HepG2 (cell line): ENCODE results near the gene AGAP1. TPM values are rescaled to one million over a fixed set of nuclear protein-coding genes. Genes with fewer than 3 reads are reported as not detected.

Source experiments
- ATAC-seq: fragments of 200-7000 bp; cut with Tn5 transposase; 3 replicates; pipeline ENCODE4 v1.9.1; 2020; ENCODE audit warnings: mild to moderate bottlenecking, moderate library complexity
- BruUV-seq: library from RNA; stranded (reverse); fragments of 400-500 nt; replicated peaks from 2 replicates; lab custom pipeline; 2021; lab: Mats Ljungman, UMichigan
- CTCF ChIA-PET: fragments of 300-600 bp; formaldehyde crosslinking; extraction: SDS; loops from one replicate; lab custom pipeline; 2021; ENCODE audit warnings: low total read pairs, inconsistent platforms, low intra/inter-chr PET ratio; lab: Yijun Ruan, JAX
- POLR2A ChIA-PET: fragments of 350-600 bp; sonication (Branson Sonifier 250); formaldehyde crosslinking; loops from one replicate; lab custom pipeline; 2020; ENCODE audit warnings: antibody characterized with exemption, inconsistent platforms; lab: Yijun Ruan, JAX
- DNase-seq: peaks from one replicate; pipeline ENCODE4 v3.0.0-alpha.2; 2015; ENCODE audit warnings: low spot score
- FAIRE-seq: peaks from 3 replicates; lab custom pipeline; 2011; peaks lifted over from hg19 to GRCh38; lab: Jason Lieb, UNC
- H2AFZ ChIP-seq: one replicate; pipeline ENCODE4 v1.6.1; 2011; ENCODE audit warnings: low read length, inconsistent platforms
- H3K27ac ChIP-seq: fragments of 300-600 bp; 3 replicates; pipeline ENCODE4 v1.8.0; 2011; ENCODE audit warnings: mixed run types, mild to moderate bottlenecking, mixed read lengths, low read length, inconsistent platforms; ENCODE audit not compliant: insufficient read depth; ENCODE audit errors: extremely low read length
- H3K27me3 ChIP-seq, 2 experiments: fragments of 200-600 bp in 1 of 2; 2 replicates in 1 of 2; 3 replicates in 1 of 2; pipeline versions ENCODE4 v1.6.0 to v1.8.0; 2011; ENCODE audit warnings: low read length in 2 of 2, mild to moderate bottlenecking in 2 of 2, moderate library complexity in 2 of 2, inconsistent platforms in 1 of 2; ENCODE audit not compliant: insufficient read depth in 2 of 2, control insufficient read depth in 1 of 2
- H3K36me3 ChIP-seq, 2 experiments: fragments of 200-600 bp in 1 of 2; replicated peaks in 1 of 2; 2 replicates in 1 of 2; 3 replicates in 1 of 2; pipeline versions ENCODE4 v1.5.1 to v1.8.0; 2011; ENCODE audit warnings: low read length in 2 of 2, inconsistent platforms in 1 of 2; ENCODE audit not compliant: insufficient read depth in 2 of 2, control insufficient read depth in 1 of 2
- H3K4me1 ChIP-seq: 2 replicates; pipeline ENCODE4 v1.5.1; 2012; ENCODE audit warnings: low read length, inconsistent platforms; ENCODE audit not compliant: insufficient read depth
- H3K4me2 ChIP-seq: 2 replicates; pipeline ENCODE4 v1.6.0; 2011; ENCODE audit warnings: low read depth, low read length, inconsistent platforms
- H3K4me3 ChIP-seq, 3 experiments: fragments of 200-600 bp in 1 of 3; sonication (generic), shearing (Covaris generic) in 1 of 3; replicated peaks in 1 of 3; 2 replicates each; pipeline ENCODE4 v1.5.1; 2011 to 2016; ENCODE audit warnings: low read length in 3 of 3, inconsistent platforms in 2 of 3, low read depth in 2 of 3, mild to moderate bottlenecking in 2 of 3, control low read depth in 1 of 3, mixed read lengths in 1 of 3; ENCODE audit not compliant: insufficient read depth in 1 of 3
- H3K79me2 ChIP-seq: one replicate; pipeline ENCODE4 v1.6.1; 2011; ENCODE audit warnings: low read length, inconsistent platforms; ENCODE audit not compliant: insufficient read depth
- H3K9ac ChIP-seq: 2 replicates; pipeline ENCODE4 v1.6.0; 2011; ENCODE audit warnings: mild to moderate bottlenecking, low read depth, low read length, inconsistent platforms; ENCODE audit not compliant: insufficient read depth
- H3K9me3 ChIP-seq: 2 replicates; pipeline ENCODE4 v1.5.1; 2012; ENCODE audit warnings: mild to moderate bottlenecking, low read length
- H4K20me1 ChIP-seq: 2 replicates; pipeline ENCODE4 v1.6.0; 2011; ENCODE audit warnings: inconsistent platforms, mild to moderate bottlenecking, low read length, moderate library complexity; ENCODE audit not compliant: insufficient read depth
- DNMT1 ChIP-seq: sonication (generic); formaldehyde crosslinking; IDR thresholded peaks from 2 replicates; pipeline ENCODE4 v1.5.1; 2020; ENCODE audit warnings: mild to moderate bottlenecking, missing genetic modification reagents
- FOXA1 ChIP-seq, 2 experiments: fragments of 450-650 bp in 1 of 2; sonication (generic) in 1 of 2; formaldehyde crosslinking in 1 of 2; IDR thresholded peaks; 2 replicates each; pipeline versions ENCODE4 v1.4.0 to v1.6.1; 2016 to 2020; ENCODE audit warnings: missing genetic modification reagents in 1 of 2
- FOXO4 ChIP-seq: sonication (generic); formaldehyde crosslinking; conservative IDR thresholded peaks from 2 replicates; pipeline ENCODE4 v1.8.1; 2023; ENCODE audit warnings: missing genetic modification reagents
- GABPA ChIP-seq, 2 experiments: IDR thresholded peaks; 2 replicates each; pipeline ENCODE4 v1.6.1; 2011 to 2016; ENCODE audit warnings: low read depth in 2 of 2, low read length in 1 of 2, missing biosample characterization in 1 of 2, missing genetic modification characterization in 1 of 2
- GABPB1 ChIP-seq: IDR thresholded peaks from 2 replicates; pipeline ENCODE4 v1.6.1; 2016; ENCODE audit warnings: mild to moderate bottlenecking, missing genetic modification reagents, moderate library complexity, missing compliant biosample characterization
- GATAD1 ChIP-seq: IDR thresholded peaks from 2 replicates; pipeline ENCODE4 v1.6.1; 2016; ENCODE audit warnings: missing genetic modification reagents, missing compliant biosample characterization
- MTF2 ChIP-seq: sonication (generic); formaldehyde crosslinking; IDR thresholded peaks from 2 replicates; pipeline ENCODE4 v1.5.0; 2020; ENCODE audit warnings: missing genetic modification reagents, borderline replicate concordance
- SMYD3 ChIP-seq: sonication (generic); formaldehyde crosslinking; IDR thresholded peaks from 2 replicates; pipeline ENCODE4 v1.8.1; 2023; ENCODE audit warnings: mild to moderate bottlenecking, missing genetic modification reagents
- SRF ChIP-seq: IDR thresholded peaks from 2 replicates; pipeline ENCODE4 v1.6.1; 2011; ENCODE audit warnings: mild to moderate bottlenecking, low read depth, low read length, moderate library complexity
- SYNCRIP ChIP-seq: fragments of 200-400 bp; formaldehyde crosslinking; IDR thresholded peaks from 2 replicates; pipeline ENCODE4 v1.6.1; 2018; ENCODE audit warnings: mild to moderate bottlenecking, low read depth, low read length; ENCODE audit not compliant: insufficient read depth
- ZFP36L1 ChIP-seq: sonication (generic); formaldehyde crosslinking; IDR thresholded peaks from 2 replicates; pipeline ENCODE4 v1.8.0; 2022; ENCODE audit warnings: mild to moderate bottlenecking, missing genetic modification reagents, moderate library complexity
- ZNF546 ChIP-seq: sonication (generic); formaldehyde crosslinking; conservative IDR thresholded peaks from 2 replicates; pipeline ENCODE4 v1.8.1; 2023; ENCODE audit warnings: mild to moderate bottlenecking, missing genetic modification reagents
- WGBS: methylation state at CpG from one replicate; pipeline ENCODE4 v1.1.6; 2017; ENCODE audit warnings: low lambda C conversion rate; 5-methylcytosine and 5-hydroxymethylcytosine counted together
- in situ Hi-C: cut with HindIII; loops from 2 replicates; pipeline ENCODE4 v1.10.0; 2017; ENCODE audit warnings: low pct_unique_long_range_greater_than_20kb; ENCODE audit not compliant: extremely low pct_ligation_motif_present
- intact Hi-C: fragments of 100-400 bp; cut with micrococcal nuclease; formaldehyde crosslinking; loops from one replicate; pipeline ENCODE4 v1.10.0; 2022; ENCODE audit not compliant: unreplicated experiment
- polyA plus RNA-seq, 8 experiments: library from polyadenylated mRNA; depleted of rRNA in 3 of 8; stranded (reverse) in 7 of 8; unstranded in 1 of 8; fragments of >200 nt; fragmentation: Illumina TruSeq in 4 of 8; extraction: Trizol in 4 of 8; gene quantifications; 2 replicates each; pipeline versions ENCODE4 v1.2.1 to v1.2.3, GENCODE V29; 2011 to 2016; ENCODE audit warnings: low read depth in 4 of 8, missing spikeins in 1 of 8, mixed read lengths in 1 of 8; ENCODE audit not compliant: insufficient read depth in 1 of 8
- total RNA-seq, 5 experiments: library from RNA; depleted of rRNA; stranded (reverse); fragments of >200 nt; fragmentation: Illumina TruSeq; extraction: Trizol; gene quantifications; 2 replicates each; pipeline ENCODE4 v1.2.3, GENCODE V29; 2016; ENCODE audit warnings: low read depth in 1 of 5

Gene AGAP1
- total and polyA plus RNA-seq, 2 of the 13 experiments (the other 11 are each of a cell fraction or from before 2014, with no cell fraction given): 21.2 to 32.7 TPM

GRCh38 chr2:235715601-235716000 lies 221.8 kb downstream of the AGAP1 start:
- in situ Hi-C loops (no loop called here), intact Hi-C loops (no loop called here)
- Histone ChIP-seq H4K20me1 (no peaks in the 10 kb centered on the region), H3K9me3 (no peaks in the 10 kb centered on the region), H3K4me2 (no peak overlapping the region), H3K4me1 (peaks cover 18% of the 10 kb centered on the region), H3K79me2 (peaks cover 2% of the 10 kb centered on the region), H3K27me3 (no peaks in the 10 kb centered on the region), H3K27ac (no peak overlapping the region), H3K9ac (no peak overlapping the region), H3K4me3 (no peak overlapping the region), H3K36me3 (peaks cover 14 to 37% of the 10 kb centered on the region in 2 experiments), H2AFZ (no peak overlapping the region)
- FAIRE-seq (no peak), ATAC-seq (no peak), DNase-seq (no peak)
- ChIA-PET CTCF (no interaction called here), POLR2A (no interaction called here)
- WGBS: 95% methylated on average over 10 of the region's 10 CpGs
- BruUV-seq: no TSS peak
- TF ChIP-seq MTF2 (no peak), FOXO4 (no peak), GATAD1 (no peak), SRF (no peak), DNMT1 (no peak), SMYD3 (CRISPR knock-in tag) (no peak), FOXA1 (IDR thresholded peaks at IDR 0.05) (no peak), FOXA1 (CRISPR knock-in tag; IDR thresholded peaks at IDR 0.05) (no peak), SYNCRIP (no peak), ZNF546 (CRISPR knock-in tag) (no peak), GABPA (IDR thresholded peaks at IDR 0.05; ENCODE audit: low read depth, low read length) (no peak), GABPA (CRISPR knock-in tag; IDR thresholded peaks at IDR 0.05; ENCODE audit: low read depth) (no peak), GABPB1 (CRISPR knock-in tag) (no peak), ZFP36L1 (no peak)
